ENCODE data around the gene EMCN.

DNA sequence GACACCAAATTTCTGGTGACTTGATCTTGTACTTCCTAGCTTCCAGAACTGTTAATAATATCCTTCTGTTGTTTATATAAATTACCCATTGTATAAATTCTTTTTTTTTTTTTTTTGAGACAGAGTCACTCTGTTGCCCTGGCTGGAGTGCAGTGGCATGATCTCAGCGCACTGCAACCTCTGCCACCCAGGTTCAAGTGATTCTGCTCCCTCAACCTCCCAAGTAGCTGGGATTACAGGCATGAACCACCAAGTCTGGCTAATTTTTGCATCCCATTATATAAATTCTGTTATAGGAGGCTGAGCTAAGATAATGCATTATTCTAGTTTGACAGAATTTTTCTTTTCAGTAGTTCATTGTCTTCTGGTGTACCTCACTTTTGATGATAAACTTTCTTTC, 170.6 kb downstream of the EMCN start:
- TF ChIP-seq, protein P1, sequence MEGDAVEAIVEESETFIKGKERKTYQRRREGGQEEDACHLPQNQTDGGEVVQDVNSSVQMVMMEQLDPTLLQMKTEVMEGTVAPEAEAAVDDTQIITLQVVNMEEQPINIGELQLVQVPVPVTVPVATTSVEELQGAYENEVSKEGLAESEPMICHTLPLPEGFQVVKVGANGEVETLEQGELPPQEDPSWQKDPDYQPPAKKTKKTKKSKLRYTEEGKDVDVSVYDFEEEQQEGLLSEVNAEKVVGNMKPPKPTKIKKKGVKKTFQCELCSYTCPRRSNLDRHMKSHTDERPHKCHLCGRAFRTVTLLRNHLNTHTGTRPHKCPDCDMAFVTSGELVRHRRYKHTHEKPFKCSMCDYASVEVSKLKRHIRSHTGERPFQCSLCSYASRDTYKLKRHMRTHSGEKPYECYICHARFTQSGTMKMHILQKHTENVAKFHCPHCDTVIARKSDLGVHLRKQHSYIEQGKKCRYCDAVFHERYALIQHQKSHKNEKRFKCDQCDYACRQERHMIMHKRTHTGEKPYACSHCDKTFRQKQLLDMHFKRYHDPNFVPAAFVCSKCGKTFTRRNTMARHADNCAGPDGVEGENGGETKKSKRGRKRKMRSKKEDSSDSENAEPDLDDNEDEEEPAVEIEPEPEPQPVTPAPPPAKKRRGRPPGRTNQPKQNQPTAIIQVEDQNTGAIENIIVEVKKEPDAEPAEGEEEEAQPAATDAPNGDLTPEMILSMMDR (IDR thresholded peaks at IDR 0.05; ENCODE audit: low read depth, low read length, poor library complexity, severe bottlenecking) = no peak
- TF ChIP-seq EZH2phosphoT487 (IDR thresholded peaks at IDR 0.05; ENCODE audit: borderline replicate concordance, low read length) = no peak

Measured in DOHH2 (cell line).